PC-9 (cell line): ENCODE results near the gene RBM3. TPM values are rescaled to one million over a fixed set of nuclear protein-coding genes. Genes with fewer than 3 reads are reported as not detected.

Experiments used
- BruUV-seq: library from RNA; stranded (reverse); fragments of 400-500 nt; replicated peaks from 2 replicates; lab custom pipeline; 2021; lab: Mats Ljungman, UMichigan
- CTCF ChIA-PET: fragments of 300-600 bp; sonication (Branson Sonifier 250); formaldehyde crosslinking; loops from one replicate; lab custom pipeline; 2022; ENCODE audit warnings: antibody characterized with exemption; lab: Charles Lee
- POLR2A ChIA-PET: fragments of 300-600 bp; sonication (Branson Sonifier 250); formaldehyde crosslinking; loops from one replicate; lab custom pipeline; 2022; ENCODE audit warnings: antibody characterized with exemption; ENCODE audit not compliant: unreplicated experiment; lab: Charles Lee
- DNase-seq, 2 experiments: peaks; one replicate each; pipeline versions ENCODE4 v3.0.0 to v3.0.0-alpha.2; 2015 to 2022; ENCODE audit warnings: mixed read lengths in 1 of 2
- H2AFZ ChIP-seq: fragments of 200-600 bp; sonication (generic); 2 replicates; pipeline ENCODE4 v1.8.1; 2017; ENCODE audit warnings: antibody characterized with exemption
- H3F3A ChIP-seq: fragments of 200-600 bp; sonication (generic); 2 replicates; pipeline ENCODE4 v1.8.1; 2017; ENCODE audit warnings: antibody characterized with exemption, mild to moderate bottlenecking, low read depth; ENCODE audit not compliant: insufficient read depth
- H3K27ac ChIP-seq: fragments of 200-600 bp; sonication (generic); 2 replicates; pipeline ENCODE4 v1.6.1; 2016; ENCODE audit warnings: mixed run types
- H3K27me3 ChIP-seq: fragments of 200-600 bp; sonication (generic); 2 replicates; pipeline ENCODE4 v1.6.1; 2016; ENCODE audit warnings: low read depth, mixed run types; ENCODE audit not compliant: insufficient read depth
- H3K36me3 ChIP-seq: fragments of 200-600 bp; sonication (generic); 2 replicates; pipeline ENCODE4 v1.6.1; 2016; ENCODE audit warnings: low read depth, mixed run types
- H3K4me1 ChIP-seq: fragments of 200-600 bp; sonication (generic); replicated peaks from 2 replicates; pipeline ENCODE4 v1.6.1; 2016; ENCODE audit warnings: mixed run types; ENCODE audit not compliant: insufficient read depth
- H3K4me2 ChIP-seq: fragments of 200-600 bp; sonication (generic); 2 replicates; pipeline ENCODE4 v1.6.1; 2017; ENCODE audit warnings: mixed run types
- H3K4me3 ChIP-seq: fragments of 200-600 bp; sonication (generic); 2 replicates; pipeline ENCODE4 v1.6.1; 2016; ENCODE audit warnings: mixed run types
- H3K79me2 ChIP-seq: fragments of 200-600 bp; sonication (generic); 2 replicates; pipeline ENCODE4 v1.6.1; 2017; ENCODE audit warnings: low read depth, mixed run types
- H3K9me2 ChIP-seq: fragments of 200-600 bp; sonication (generic); 2 replicates; pipeline ENCODE4 v1.8.1; 2017; ENCODE audit warnings: mild to moderate bottlenecking; ENCODE audit not compliant: insufficient read depth
- H3K9me3 ChIP-seq: fragments of 200-600 bp; sonication (generic); 2 replicates; pipeline ENCODE4 v1.8.1; 2016; ENCODE audit warnings: low read depth; ENCODE audit not compliant: insufficient read depth
- H4K20me1 ChIP-seq: fragments of 200-600 bp; sonication (generic); 2 replicates; pipeline ENCODE4 v1.8.1; 2017; ENCODE audit not compliant: insufficient read depth
- EZH2 ChIP-seq: fragments of 200-600 bp; sonication (generic); IDR thresholded peaks from 2 replicates; pipeline ENCODE4 v1.8.0; 2017; ENCODE audit warnings: antibody characterized with exemption, low read depth
- intact Hi-C: fragments of 100-400 bp; cut with micrococcal nuclease; formaldehyde crosslinking; loops from one replicate; pipeline ENCODE4 v1.10.0; 2022; ENCODE audit not compliant: unreplicated experiment
- total RNA-seq: library from RNA; stranded (reverse); gene quantifications from 2 replicates; pipeline ENCODE4 v1.2.3, GENCODE V29; 2021
- TF ChIP-seq, protein P1 (sequence below): fragments of 200-600 bp; sonication (generic); conservative IDR thresholded peaks from 2 replicates; pipeline ENCODE4 v1.6.1; 2017; ENCODE audit warnings: mixed run types, antibody characterized with exemption, mild to moderate bottlenecking, moderate library complexity

RBM3 gene
- total RNA-seq, 1 experiment from 2014 or later = 134 TPM

GRCh38 chrX:48531358-48531959, 42.8 kb upstream of the RBM3 start:
- Histone ChIP-seq H4K20me1 (no peaks in the 10 kb centered on the region), H3K36me3 (no peaks in the 10 kb centered on the region), H3K79me2 (no peaks in the 10 kb centered on the region), H3K4me1 (no peaks in the 10 kb centered on the region; the same call in 1 of the 2 replicates), H3K4me3 (no peak overlapping the region), H2AFZ (no peak overlapping the region), H3F3A (no peaks in the 10 kb centered on the region), H3K27me3 (no peaks in the 10 kb centered on the region), H3K9me2 (no peaks in the 10 kb centered on the region), H3K9me3 (no peaks in the 10 kb centered on the region), H3K4me2 (peak overlapping the region; percentile 28; the same call in 1 of the 2 replicates), H3K27ac (peak overlapping the region; percentile 67)
- peak in 1 of 2 experiments; percentile 59 for DNase-seq
- no peak for TF ChIP-seq EZH2
- TF ChIP-seq, protein P1, sequence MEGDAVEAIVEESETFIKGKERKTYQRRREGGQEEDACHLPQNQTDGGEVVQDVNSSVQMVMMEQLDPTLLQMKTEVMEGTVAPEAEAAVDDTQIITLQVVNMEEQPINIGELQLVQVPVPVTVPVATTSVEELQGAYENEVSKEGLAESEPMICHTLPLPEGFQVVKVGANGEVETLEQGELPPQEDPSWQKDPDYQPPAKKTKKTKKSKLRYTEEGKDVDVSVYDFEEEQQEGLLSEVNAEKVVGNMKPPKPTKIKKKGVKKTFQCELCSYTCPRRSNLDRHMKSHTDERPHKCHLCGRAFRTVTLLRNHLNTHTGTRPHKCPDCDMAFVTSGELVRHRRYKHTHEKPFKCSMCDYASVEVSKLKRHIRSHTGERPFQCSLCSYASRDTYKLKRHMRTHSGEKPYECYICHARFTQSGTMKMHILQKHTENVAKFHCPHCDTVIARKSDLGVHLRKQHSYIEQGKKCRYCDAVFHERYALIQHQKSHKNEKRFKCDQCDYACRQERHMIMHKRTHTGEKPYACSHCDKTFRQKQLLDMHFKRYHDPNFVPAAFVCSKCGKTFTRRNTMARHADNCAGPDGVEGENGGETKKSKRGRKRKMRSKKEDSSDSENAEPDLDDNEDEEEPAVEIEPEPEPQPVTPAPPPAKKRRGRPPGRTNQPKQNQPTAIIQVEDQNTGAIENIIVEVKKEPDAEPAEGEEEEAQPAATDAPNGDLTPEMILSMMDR = no peak
- intact Hi-C loops = no loop called here
- CTCF ChIA-PET = no interaction called here
- POLR2A ChIA-PET = no interaction called here
- BruUV-seq = TSS peak; percentile 79

GRCh38 chrX:48532161-48532560, 42.1 kb upstream of the RBM3 start:
- peak overlapping the region; percentile 67 for H3K27ac ChIP-seq

DNA sequence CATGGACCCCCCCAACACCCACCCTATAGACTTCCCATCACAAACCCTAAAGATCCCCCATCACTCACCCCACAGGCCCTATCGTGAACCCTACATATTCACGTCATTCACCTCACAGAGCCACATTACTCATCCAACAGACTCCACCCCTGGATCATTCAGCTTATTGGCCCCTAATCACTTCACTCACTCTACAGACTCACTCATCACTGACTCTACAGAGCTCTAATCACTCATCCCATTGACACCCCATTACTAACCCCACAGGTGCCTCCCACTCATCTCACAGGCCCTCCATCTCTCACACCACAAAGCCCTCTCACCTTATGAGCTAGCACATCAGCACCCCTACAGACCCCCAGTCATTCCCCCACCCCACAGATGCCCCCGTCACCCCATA, 41.1 kb upstream of the RBM3 start:
- H3K36me3 ChIP-seq = no peaks in the 10 kb centered on the region
- no peaks in the 10 kb centered on the region for H3F3A ChIP-seq
- TF ChIP-seq EZH2 = no peak
- TF ChIP-seq, protein P1 = no peak
- intact Hi-C loops = no loop called here
- POLR2A ChIA-PET = no interaction called here
- CTCF ChIA-PET = no interaction called here
- H4K20me1 ChIP-seq = no peaks in the 10 kb centered on the region
- no peak overlapping the region for H3K27ac ChIP-seq
- no peaks in the 10 kb centered on the region for H3K27me3 ChIP-seq
- no peaks in the 10 kb centered on the region for H3K9me3 ChIP-seq
- no peak overlapping the region for H3K4me3 ChIP-seq
- BruUV-seq = no TSS peak
- no peaks in the 10 kb centered on the region; the same call in 1 of the 2 replicates for H3K4me1 ChIP-seq
- no peaks in the 10 kb centered on the region for H3K9me2 ChIP-seq
- H3K4me2 ChIP-seq = no peak overlapping the region
- no peak for DNase-seq
- H2AFZ ChIP-seq = no peak overlapping the region
- no peaks in the 10 kb centered on the region for H3K79me2 ChIP-seq

More at GRCh38 chrX:48532161-48532560, 42.1 kb upstream of the RBM3 start:
- intact Hi-C loops = no loop called here
- no peaks in the 10 kb centered on the region for H3K27me3 ChIP-seq
- no peaks in the 10 kb centered on the region for H3F3A ChIP-seq
- DNase-seq = no peak
- H2AFZ ChIP-seq = no peak overlapping the region
- H3K9me2 ChIP-seq = no peaks in the 10 kb centered on the region
- no peaks in the 10 kb centered on the region for H3K9me3 ChIP-seq
- H3K4me2 ChIP-seq = peak overlapping the region; percentile 28; the same call in 1 of the 2 replicates
- H3K4me1 ChIP-seq = no peaks in the 10 kb centered on the region; the same call in 1 of the 2 replicates
- TF ChIP-seq EZH2 = no peak
- TF ChIP-seq, protein P1 = no peak
- H3K4me3 ChIP-seq = no peak overlapping the region
- CTCF ChIA-PET = no interaction called here
- no peaks in the 10 kb centered on the region for H4K20me1 ChIP-seq
- BruUV-seq = no TSS peak
- no peaks in the 10 kb centered on the region for H3K36me3 ChIP-seq
- H3K79me2 ChIP-seq = no peaks in the 10 kb centered on the region
- POLR2A ChIA-PET = no interaction called here
